HL-60/S4 treated with retinoic acid at 250 ng/mL for 4 days and 3 days (cell line): ENCODE data around the gene SLC37A4.
"Not testable (repeated sequence)": the region's sequence is repeated elsewhere in the genome, so short reads cannot be mapped to it uniquely, and the experiment has no call there.

ENCODE experiments used
- in situ Hi-C: fragments of 300-500 bp; cut with MboI; formaldehyde crosslinking; loops from 2 replicates; pipeline ENCODE4 v1.7.0; 2022; ENCODE audit warnings: low sequenced_read_pairs

Gene SLC37A4

DNA sequence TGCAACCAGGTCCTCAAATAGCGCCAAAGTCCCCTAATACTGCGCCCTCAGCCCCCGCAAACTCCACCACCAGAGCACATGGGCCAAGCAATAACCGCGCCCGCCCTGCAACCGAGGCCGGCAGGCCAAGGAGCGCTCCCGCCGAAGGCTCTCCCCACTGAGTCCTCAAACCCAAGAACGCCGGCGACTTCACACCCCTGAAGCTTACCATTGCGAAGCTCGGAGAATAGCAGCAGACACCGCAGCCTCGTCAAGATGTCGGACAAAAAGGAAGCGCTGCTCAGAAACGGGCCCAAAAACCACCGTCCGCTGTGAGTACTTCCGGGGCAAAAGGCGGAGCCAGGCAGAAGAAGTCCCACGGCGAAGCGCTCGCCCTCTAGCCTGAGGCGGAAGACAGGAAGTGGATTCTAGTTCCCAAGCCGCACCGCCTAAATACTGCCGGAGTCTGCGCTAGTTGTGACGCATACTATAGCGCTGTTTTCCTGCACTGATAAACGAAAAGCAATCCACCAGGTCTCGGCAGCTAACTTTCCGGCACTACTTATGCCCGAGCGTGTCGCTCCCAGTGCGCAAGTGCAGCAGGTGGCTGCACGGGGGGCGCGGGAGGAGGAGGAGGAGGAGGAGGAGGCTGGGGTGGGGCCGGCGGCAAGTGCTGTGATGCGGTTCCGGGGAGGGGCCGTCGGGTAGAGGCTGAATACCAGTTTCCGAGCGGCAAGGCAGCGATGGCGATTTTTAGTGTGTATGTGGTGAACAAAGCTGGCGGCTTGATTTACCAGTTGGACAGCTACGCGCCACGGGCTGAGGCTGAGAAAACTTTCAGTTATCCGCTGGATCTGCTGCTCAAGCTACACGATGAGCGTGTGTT is 12.4 kb downstream of the SLC37A4 start, which contains the start of the genes RPS25 and TRAPPC4:
TSS of gene RPS25 (minus strand) at position 270 of the 865 bp plus-strand sequence. CDS start at position 211, 59 bp downstream.
TSS of gene TRAPPC4 (plus strand) at position 693 of the 865 bp plus-strand sequence. CDS start at position 723, 30 bp downstream.
- in situ Hi-C loops, result no loop called here

DNA sequence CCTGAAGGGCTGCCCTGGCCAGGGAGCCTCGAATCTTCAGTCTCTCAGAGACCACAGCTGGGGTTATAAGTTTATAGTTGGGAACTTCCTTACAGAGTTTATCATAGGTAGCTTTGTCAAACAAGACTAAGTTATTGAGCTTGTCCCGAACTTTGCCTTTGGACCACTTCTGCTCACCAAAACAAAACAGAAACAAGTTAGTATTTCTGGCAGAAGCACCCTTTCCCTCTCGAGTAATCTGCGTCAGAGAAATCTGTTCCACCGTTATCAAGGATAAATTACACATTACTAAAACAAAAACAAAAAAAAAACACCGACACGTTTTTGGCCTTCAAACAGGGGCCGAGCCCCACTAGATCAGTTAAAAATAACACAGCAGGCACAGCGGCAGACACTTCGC is 13.3 kb downstream of the SLC37A4 start:
- in situ Hi-C loops, result not testable (repeated sequence)

DNA sequence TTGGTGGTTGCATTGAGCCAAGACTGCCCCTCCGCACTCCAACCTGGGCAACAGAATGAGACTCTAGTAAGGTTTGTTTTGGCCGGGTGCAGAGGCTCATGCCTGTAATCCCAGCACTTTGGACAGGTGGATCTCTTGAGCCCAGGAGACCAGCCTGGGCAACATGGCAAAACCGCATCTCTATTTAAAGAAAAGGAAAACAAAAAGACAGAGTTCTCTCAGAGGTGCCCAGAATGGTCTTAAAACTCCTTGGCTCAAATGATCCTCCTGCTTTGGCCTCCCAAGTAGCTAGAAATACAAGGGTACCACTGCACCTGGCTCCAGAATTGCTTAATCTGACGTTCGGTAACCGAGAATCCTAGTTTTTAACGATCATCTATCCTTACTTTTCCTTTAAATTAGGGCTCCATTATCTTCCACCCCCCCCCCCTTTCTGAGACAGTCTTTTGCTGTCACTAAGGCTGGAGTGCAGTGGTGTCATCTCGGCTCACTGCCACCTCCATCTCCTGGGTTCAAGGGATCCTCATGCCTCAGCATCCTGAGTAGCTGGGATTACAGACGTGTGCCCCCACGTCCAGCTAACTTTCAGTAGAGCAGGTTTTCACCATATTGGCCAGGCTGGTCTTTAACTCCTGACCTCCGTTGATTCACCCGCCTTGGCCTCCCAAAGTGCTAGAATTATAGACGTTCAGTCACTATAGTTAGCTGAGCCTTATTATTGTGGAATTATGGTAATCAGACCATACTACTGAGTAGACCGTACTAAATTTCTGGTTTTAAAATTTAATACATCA is 14.3 kb downstream of the SLC37A4 start:
- in situ Hi-C loops, result no loop called here

DNA sequence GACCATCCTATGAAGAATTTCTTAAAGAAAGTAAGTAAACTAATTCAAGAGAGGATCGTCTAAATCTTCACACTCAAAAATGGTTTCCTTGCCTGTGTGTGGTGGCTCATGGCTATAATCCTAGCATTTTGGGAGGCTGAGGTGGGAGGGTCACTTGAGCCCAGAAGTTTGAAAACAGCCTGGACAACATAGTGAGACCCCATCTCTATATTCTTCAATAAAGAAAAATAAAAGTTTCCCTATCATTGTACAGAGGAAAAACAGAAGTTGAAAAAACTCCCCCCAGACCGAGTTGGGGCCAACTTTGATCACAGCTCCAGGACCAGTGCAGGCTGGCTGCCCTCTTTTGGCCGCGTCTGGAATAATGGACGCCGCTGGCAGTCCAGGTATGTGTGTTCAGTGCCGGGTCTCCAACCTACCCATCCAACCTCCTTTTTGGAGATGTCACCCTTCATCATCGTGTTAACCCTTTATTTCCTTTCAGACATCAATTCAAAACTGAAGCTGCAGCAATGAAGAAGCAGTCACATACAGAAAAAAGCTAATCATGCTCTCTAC is 15.5 kb downstream of the SLC37A4 start:
- in situ Hi-C loops, result no loop called here

DNA sequence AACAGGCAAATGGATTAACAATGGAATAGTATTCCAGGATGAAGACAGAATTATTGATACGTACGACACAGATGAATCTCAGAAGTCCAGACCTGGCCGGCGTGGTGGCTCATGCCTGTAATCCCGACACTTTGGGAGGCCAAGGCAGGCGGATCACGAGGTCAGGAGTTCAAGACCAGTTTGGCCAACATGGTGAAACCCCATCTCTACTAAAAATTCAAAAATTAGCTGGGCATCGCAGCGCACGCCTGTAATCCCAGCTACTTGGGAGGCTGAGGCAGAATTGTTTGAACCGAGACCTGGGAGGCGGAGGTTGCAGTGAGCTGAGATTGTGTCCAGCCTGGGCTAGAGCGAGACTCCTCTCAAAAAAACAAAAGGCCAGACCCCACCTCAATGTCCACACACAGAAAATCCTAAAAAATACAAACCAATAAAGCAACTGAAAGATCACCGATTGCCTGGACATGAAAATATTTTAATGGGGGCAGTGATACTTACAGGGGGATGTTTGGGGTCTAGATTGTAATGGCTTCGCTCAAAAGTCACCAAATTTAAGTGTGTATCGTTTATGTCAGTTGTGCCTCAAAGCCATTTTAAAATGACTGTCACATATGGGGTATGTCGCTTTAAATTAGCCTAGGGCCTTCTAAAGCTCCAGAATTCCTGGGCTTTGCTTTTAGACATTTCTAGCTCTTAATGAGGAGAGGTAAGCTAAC is 16.3 kb downstream of the SLC37A4 start:
- in situ Hi-C loops, result no loop called here

DNA sequence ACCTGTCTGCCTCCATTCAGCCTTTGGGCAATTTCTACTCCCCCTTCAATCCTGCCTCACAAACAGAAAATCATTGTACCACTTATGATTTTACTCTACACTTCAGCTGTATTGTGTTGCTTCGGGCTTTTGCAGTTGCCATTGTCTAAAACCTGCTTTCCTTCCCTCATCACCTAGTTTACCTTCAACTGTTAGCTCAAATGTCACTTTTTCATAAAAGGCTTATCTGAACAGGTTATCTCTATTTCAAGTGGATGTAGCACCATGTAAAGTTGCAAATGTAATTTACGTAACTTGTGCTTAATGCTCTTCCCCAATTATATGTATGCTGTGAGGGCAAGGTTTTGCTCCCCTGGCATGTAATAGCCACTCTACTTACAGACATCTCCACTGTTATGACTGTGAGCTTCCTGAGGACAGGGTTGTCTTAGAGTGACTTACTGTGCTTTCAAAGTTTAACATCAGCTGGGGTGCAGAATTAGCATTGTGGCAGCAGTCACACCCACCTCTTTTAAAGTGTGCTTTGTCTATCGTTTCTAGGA is 18.0 kb downstream of the SLC37A4 start:
- in situ Hi-C loops, result no loop called here

DNA sequence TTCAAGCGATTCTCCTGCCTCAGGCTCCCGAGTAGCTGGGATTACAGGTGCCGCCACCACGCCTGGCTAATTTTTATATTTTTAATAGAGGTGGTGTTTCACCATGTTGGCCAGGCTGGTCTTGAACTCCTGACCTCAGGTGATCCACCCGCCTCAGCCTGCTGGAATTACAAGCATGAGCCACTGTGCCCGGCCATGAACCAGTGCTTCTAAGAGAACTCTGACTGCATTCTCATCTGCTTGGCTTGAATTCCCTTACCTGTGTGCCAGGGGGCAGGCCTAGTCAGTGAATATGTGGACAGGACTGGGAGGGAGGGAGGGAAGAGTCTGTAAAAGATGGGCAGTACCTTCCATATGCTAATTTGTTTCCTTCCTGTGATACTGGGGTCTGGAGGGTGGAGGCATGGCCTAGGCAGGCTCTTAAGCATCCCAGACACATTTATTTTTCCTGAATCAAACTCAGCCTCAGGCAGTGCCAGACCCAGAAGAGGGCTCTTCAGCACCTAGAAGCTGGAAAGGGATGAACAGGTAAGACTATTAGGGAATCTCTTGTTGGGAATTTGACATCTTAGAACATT is 19.1 kb downstream of the SLC37A4 start:
- in situ Hi-C loops, result no loop called here

DNA sequence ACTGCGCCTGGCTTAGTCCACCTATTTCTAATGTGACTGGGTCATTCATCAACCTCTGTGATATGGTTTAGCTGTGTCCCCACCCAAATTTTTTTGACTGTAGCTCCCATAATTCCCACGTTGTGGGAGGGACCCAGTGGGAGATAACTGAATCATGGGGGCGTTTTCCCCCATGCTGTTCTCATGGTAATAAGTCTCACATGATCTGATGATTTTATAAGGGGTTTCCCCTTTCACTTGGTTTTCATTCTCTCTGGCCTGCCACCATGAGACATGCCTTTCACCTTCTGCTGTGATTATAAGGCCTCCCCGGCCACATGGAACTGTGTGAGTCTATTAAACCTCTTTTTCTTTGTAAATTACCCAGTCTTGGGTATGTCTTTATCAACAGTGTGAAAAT is 24.0 kb downstream of the SLC37A4 start:
- in situ Hi-C loops, result no loop called here

DNA sequence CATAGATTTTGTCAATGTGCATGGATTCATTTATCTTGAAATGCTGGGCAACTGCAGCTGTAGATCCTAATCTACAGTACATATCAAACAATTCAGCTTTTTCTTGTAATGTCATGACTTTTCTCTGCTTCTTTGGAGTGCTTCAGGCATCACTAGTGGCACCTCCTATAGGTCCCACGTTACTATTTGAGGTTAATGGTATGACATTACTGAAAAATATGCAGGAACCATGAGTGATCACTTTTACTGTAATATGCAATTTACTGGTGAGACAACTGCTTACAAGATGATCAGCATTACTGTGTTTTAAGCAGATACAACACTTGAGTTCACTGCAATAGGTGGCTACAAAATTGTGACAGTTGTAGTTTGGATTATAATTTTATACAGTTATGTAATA is 29.8 kb downstream of the SLC37A4 start:
- in situ Hi-C loops, result no loop called here

DNA sequence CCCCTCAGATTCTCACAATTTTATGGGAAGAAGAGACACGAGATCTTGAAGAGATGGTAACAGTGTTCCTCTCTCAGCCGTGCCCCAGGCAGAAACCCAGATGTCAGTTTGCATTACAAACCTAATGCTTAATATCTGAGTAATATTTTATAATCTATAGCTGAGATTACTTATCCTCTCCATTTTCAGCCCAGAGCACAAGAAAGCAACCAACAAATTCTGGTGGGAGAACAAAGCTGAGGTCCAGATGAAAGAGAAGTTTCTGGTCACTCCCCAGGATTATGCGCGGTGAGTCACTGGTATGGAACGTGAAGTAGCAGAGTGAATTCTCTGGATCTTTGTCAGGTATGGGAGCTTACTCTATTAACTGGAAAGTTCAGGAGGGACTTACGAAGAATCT is 31.9 kb downstream of the SLC37A4 start:
- in situ Hi-C loops, result no loop called here

DNA sequence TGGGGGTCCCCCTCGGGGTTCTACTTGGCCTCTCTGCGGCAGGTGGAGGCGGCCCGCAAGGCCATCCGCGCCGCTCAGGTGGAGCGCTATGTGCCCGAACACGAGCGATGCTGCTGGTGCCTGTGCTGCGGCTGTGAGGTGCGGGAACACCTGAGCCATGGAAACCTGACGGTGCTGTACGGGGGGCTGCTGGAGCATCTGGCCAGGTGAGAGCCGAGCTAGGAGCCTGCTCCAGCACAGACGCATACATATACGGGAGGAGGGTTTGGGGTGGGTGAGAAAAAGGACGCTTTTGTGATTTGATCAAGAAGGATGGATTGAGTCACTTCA is 32.3 kb downstream of the SLC37A4 start:
- in situ Hi-C loops, result no loop called here

DNA sequence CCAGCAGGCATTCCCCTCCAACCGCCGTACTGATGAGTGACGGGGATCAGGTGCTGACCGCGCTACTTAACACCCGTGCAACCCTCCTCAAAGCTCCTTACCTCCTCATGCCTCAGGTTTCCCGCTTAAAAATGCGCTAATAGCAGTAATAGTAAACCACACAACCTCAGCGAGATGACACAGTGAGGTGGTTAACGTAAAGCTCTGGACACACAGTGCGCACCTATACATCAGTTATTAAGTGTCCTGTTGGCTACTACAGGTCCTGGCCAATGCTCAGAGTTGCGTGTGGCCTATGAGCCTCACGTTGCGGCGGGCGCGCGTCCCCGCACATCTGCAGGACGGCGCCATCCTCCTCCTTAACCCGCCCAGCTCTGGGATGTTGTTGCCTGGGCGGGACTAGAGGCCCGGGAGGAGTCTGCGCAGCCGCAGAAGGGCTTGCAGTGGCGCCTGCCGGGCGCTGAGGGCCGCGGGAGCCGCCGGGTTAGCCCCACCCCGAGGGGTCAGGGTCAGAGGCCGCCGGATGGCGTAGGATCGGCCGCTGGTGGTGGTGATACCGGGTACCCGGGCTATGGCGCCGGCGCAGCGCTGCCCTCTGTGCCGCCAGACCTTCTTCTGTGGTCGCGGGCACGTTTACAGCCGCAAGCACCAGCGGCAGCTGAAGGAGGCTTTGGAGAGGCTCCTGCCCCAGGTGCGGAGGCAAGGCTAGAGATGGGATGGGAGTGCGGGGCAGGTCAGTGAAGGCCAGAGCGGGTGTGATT is 32.9 kb downstream of the SLC37A4 start, which contains the start of gene CENATAC:
TSS of gene CENATAC (plus strand) at position 512 of the 761 bp plus-strand sequence. CDS start at position 572, 60 bp downstream.
- in situ Hi-C loops, result no loop called here

DNA sequence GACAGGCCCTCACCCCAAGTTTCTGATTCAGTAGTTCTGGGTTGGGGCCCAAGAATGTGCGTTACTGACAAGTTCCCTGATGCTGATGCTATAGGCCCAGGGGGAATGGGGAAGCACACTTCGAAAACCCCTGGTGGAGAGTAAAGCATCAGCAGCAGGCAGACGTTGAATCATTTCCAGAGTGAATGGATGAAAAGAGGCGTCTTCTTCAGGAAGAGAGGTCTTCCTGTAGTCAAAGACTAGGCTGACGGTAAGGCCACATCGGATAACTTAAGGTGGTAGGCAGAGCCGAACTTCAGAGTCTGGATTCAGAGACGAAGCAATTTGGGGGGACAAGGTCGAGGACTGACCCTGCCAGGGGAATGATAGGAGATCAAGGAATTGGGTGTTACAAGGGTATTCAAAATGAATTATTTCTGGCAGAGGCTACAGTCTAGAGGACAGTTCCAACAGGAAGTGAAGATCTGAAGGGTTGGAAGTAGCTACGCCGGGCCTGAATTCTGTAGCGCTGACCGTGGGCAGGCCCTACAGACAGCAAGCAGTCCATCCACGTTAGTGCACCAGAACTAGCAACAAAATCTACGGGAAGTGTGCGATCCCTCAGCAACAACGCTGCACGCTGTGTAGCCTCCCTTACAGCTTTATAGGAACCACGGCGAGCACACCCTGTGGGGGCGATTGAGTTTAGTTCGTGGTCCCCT is 33.6 kb downstream of the SLC37A4 start:
- in situ Hi-C loops, result no loop called here

DNA sequence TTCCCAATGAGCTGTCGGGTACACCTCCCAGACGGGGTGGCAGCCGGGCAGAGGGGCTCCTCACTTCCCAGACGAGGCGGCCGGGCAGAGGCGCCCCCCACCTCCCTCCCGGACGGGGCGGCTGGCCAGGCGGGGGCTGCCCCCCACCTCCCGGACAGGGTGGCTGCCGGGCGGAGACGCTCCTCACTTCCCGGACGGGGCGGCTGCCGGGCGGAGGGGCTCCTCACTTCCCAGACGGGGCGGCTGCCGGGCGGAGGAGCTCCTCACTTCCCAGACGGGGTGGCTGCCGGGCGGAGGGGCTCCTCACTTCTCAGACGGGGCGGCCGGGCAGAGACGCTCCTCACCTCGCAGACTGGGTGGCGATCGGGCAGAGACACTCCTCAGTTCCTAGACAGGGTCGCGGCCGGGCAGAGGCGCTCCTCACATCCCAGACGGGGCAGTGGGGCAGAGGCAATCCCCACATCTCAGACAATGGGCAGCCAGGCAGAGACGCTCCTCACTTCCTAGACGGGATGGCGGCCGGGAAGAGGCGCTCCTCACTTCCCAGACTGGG is 39.1 kb downstream of the SLC37A4 start:
- in situ Hi-C loops, result not testable (repeated sequence)

DNA sequence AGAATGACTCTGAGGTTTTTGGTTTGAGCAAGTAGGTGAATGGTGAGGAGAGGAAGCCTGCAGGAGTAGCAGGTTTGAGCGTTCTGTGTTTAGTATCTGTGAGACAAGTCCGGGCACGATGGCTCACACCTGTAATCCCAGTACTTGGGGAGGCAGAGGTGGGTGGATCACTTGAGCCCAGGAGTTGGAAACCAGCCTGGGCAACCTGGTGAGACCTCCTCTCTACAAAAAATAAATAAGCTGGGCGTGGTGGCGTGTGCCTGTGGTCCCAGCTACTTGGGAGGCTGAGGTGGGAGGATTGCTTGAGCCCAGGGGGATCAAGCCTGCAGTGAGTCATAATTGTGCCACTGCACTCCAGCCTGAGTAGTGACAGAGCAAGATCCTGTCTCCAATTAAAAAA is 42.4 kb downstream of the SLC37A4 start:
- in situ Hi-C loops, result no loop called here

DNA sequence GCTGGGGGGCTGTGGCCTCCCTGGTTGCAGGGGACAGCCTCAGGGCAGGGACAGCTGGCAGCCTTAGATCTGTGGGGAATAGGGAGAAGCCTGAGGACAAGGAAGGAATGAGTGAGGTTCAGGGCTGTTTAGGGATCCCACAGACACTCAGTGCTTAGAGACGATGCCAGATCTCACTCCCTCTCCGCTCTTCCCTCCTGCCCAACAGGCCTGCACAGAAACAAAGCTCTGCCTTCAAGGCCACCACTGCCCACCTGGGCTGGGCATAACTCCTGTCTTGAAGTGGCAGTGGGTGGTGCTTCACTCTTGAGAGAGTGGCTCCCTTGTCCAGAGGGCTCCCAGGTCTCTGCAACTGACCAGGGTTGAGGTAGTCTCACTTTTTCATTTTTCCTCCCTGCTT is 45.9 kb downstream of the SLC37A4 start:
- in situ Hi-C loops, result no loop called here

DNA sequence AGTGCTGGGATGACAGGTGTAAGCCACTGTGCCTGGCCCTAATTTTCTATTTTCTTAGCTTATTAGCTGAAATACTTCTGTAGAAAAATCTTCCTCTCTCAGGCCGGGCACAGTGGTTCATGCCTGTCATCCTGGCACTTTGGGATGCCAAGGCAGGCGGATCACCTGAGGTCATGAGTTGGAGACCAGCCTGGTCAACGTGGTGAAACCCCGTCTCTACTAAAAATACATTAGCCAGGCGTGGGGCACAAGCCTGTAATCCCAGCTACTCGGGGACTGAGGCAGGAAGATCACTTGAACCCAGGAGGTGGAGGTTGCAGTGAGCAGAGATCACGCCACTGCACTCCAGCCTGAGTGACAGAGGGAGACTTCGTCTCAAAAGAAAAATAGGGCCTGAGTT is 46.3 kb downstream of the SLC37A4 start:
- in situ Hi-C loops, result not testable (repeated sequence)

DNA sequence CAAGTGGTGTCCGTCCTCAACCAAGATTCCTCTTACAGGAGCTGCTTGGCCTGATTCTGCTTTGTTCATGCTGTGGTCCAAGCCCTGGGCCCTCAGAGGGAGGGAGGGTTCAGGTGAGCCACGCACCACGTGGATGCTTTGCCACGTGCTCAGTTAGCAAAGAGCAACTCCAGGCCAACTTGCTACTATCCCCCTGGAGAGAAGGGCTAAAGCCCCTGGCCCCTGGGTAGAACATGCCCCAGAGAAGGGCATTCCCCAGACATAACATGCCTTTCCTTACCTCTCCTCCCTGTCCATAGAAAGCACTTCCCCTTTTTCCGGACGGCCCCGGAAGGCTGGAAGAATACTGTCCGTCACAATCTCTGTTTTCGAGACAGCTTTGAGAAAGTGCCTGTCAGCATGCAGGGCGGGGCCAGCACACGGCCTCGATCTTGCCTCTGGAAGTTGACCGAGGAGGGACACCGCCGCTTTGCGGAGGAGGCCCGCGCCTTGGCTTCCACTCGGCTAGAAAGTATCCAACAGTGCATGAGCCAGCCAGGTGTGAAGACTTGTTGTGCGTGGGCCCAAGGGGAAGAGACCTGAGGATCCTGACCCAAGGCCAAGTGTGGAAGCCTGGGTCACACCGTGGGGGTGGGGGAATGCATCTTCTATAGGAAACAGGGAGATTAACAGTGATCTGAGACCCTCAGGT is 50.3 kb downstream of the SLC37A4 start:
- in situ Hi-C loops, result no loop called here
